ENCODE data around the gene PPP2CA.

- TF ChIP-seq CTCF (conservative IDR thresholded peaks at IDR 0.05): no peak
- TF ChIP-seq ZFX (IDR thresholded peaks at IDR 0.05): no peak
These were observed 33.0 kb upstream of the PPP2CA start for GRCh38 chr5:134258896-134259295.
